Stimulated activated CD4-positive, alpha-beta T cell treated with anti-CD3 and anti-CD28 coated beads, Interleukin-2, amount 100 ng/mL, for 48 hours (primary cell): ENCODE data around the gene ATP6V0A1.
A peak's percentile ranks its signal among the peaks of the same experiment; 100 is the strongest.
"Not testable (repeated sequence)": the region's sequence is repeated elsewhere in the genome, so short reads cannot be mapped to it uniquely, and the experiment has no call there.

Experiments
- DNase-seq, 2 donors: peaks; one replicate each; pipeline ENCODE4 v3.0.0-alpha.2; 2020

The ATP6V0A1 gene

DNA sequence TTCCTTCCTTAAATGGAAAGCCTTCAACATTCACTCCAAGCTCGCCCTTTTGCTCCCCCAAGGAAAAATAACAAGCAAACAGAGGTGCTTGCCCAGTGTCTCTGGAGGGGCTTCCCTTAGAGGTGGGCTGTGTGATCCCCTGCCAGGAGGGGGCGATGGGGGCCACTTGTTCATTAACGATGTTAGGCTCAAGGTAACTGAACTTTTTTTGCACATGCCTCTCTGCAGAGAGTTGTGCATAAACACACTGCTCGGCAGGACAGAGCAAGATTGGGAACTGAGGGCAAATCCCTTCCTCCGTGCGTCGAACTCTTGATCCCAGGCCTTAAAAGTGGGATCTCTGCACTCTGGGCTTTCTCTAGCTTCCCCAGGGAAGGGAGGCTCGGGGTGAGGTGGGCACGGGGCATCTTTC, 61.9 kb downstream of the ATP6V0A1 start:
- DNase-seq = no peak

DNA sequence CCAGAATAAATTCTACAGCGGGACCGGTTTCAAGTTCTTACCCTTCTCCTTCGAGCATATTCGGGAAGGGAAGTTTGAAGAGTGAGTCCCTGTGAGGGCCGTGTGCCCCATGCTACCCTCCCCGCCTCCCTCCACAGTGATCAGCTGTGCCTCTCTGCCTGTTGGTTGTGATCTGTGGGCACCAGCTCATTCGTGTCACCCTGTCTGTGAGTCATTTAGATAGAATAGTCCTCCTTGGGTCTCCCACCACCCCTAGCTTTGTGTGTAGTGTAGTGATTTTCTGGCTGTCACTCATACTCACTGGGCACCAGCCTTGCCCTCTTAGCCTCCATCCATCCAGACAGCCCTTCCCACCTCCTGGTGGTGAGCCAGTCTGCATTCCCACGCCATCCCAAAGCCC, 62.4 kb downstream of the ATP6V0A1 start:
- no peak for DNase-seq

DNA sequence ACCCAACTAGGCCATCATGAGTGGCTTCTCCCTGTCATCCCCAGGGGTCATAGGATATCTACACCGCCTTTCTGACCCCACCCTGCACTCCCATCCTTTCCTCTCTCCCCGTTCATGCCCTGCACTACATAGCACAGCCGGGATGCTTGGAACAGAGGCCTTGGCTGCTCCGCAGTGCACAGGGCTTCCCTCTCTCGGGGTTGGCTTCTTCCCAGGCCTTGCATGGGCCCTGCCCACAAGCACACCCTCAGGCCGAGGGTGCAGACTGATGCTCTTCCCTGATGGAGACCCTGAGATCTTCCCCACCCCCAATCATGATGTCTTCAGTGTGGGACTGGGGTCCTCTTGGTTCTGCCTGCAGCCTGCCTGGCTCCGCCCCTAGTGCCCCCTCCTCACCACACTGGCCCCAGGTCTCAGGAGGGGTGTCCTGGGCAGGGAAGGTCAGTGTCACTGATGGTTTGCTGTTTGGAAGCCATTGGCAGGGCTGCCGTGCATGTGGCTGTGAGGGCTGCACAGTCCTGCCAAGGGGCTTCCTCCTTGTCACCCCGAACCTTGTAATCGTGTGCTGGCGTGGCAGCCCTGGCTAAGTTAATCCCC, 63.1 kb downstream of the ATP6V0A1 start:
- DNase-seq = no peak

DNA sequence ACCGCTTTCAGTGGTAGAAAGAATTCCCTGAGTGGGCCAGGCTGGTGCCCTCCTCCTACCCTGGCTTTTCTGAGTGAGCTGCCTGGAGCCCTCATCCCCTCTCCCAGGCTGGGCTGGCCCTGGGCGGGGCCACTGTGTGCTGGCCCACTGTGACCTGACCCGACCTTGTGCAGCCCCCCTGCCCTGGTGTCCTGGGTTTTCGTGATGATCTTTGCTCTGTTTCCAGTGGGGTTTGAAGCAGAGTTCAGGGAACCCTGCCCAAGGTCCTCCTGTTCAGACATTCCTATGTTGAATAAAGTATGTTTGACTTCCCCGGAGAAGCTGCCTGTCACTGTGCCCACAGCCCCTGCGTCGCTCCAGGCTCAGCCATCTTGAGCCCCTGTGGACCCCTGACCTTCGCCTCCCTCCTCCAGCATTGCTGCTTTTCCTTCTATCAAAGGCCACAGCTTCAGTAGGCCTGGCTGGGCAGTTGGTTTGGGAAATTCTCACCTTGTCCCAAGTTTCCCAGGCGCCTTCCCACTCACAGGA, 63.6 kb downstream of the ATP6V0A1 start:
- DNase-seq = no peak

DNA sequence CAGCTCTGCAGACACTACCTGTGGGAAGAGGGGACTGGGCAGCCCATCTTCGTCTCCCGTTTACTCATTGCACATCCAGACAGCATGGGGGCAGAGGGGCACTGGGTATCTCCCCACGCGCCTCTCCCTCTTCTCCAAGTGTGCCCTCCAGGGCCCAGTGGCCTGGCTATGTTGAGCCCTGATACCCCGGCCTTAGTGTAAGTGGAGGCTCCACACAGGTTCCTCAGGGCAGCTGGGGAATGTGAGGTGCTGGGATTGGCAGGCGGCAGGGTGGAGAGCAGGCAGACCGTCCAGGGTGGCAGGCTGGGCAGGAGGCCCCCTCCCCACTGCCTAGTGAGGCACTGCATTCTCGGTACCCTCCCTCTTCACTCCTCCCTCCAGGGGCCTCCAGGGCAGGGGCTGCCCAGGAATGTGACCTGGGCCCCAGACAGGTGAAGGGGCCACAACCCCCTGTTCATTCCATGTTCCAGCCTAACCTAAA, 64.2 kb downstream of the ATP6V0A1 start:
- no peak for DNase-seq

DNA sequence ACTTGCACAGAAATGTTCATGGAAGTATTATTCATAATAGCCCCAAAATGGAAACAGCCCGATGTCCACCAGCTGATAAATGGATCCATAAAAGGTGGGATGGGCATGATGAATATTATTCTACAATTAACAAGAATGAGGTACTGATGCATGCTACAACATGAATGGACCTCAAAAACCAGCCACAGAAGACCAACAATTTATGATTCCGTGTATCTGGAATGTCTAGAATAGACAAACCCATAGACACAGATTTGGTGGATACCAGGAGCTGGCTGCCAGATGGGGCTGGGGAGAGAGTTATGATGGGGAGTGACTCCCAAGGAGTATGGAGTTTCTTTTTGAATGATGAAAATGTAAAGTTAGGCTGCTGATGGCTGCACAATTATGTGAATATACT, 66.5 kb downstream of the ATP6V0A1 start:
- DNase-seq = no peak

DNA sequence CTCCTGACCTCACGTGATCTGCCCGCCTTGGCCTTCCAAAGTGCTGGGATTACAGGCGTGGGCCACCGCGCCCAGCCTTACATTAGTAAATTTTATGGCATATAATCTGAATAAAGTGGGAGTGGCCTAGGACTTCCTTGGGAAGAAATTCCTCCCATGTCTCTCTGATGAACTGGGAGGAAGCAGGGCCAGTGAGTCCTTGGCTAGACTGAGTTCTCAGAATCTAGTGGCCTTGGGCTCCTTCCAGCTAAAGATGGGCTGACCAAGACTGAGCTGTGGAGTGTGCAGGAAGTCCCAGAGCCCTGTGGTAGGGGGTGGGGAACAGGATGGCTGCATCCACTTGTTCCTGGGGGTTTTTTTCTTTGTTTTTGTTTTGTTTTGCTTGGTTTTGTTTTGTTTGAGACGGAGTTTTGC, 67.4 kb downstream of the ATP6V0A1 start:
- no peak for DNase-seq

DNA sequence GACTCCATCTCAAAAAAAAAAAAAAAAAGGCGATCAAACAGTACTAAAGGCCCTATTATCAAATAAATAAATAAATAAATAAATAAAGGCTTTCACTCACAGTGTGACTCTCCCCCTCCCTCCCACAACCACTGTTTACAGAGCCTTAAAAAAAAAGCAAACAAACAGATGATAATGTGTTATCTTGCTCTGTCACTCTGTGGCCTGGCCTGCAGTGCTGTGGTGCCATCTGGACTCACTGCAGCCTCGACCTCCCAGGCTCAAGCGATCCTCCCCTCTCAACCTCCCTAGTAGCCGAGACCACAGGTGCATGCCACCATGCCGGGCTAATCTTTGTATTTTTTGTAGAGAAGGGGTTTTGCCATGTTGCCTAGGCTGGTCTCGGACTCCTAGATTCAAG, 69.3 kb downstream of the ATP6V0A1 start:
- DNase-seq = no peak

DNA sequence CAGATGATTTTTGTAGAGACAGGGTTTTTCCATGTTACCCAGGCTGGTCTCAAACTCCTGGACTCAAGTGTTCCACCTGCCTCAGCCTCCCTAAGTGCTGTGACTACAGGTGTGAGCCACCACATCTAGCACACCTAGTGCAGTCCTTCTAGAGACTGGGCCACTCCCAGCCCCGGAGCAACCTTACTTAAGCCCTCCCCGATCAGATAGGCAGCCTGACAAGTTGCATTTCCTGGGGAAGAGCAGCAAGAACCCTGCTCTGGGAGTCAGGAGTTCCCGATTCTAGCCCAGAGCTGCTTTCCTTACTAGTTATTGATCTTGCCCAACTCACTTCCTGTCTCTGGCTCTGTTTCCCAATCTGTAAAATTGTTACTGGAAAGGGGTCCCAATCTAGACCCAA, 70.4 kb downstream of the ATP6V0A1 start:
- no peak for DNase-seq

DNA sequence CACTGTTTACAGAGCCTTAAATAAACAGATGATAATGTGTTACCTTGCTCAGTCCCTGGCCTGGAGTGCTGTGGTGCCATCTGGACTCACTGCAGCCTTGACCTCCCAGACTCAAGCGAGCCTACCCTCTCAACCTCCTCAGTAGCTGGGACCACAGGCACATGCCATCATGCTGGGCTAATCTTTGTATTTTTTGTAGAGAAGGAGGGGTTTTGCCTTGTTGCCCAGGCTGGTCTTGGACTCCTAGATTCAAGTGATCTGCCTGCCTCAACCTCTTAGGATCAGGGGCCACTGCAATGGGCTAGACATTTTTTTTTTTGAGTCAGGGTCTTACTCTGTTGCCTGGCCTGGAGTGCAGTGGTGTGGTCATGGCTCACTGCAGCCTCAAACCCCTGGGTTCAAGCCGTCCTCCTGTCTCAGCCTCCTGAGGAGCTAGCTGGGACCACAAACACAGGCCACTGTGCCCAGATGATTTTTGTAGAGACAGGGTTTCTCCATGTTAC, 72.3 kb downstream of the ATP6V0A1 start:
- no peak for DNase-seq

DNA sequence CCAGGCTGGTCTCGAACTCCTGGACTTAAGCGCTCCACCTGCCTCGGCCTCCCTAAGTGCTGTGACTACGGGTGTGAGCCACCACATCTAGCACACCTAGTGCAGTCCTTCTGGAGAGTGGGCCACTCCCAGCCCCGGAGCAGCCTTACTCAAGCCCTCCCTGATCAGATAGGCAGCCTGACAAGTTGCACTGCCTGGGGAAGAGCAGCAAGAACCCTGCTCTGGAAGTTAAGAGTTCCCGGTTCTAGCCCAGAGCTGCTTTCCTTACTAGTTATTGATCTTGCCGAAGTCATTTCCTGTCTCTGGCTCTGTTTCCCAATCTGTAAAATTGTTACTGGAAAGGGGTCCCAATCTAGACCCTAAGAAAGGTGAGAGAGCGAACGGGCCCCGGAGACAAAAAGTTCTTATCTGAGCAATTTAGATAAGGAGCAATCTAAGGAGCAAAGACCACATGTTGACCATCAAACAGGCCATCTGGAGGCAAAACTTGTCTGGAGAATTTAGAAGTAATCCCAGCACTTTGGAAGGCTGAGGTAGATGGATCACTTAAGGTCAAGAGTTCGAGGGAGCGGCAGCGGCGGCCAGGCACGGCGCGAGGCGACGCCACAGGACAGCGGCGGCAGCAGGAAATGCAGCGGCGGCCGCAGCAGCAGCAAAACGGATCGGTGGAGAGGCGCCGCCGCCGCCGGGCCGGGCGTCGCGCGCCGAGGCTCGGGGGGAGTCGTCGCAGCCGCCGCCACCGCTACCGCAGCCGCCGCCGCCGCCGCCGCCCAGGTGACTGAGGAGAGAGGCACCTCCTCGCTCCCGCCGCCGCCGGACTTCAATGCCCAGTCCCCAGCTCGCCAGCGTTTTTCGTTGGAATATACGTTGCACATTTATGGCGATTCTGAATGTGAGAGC, 73.0 kb downstream of the ATP6V0A1 start:
- DNase-seq = peak; percentile 27 to 44

DNA sequence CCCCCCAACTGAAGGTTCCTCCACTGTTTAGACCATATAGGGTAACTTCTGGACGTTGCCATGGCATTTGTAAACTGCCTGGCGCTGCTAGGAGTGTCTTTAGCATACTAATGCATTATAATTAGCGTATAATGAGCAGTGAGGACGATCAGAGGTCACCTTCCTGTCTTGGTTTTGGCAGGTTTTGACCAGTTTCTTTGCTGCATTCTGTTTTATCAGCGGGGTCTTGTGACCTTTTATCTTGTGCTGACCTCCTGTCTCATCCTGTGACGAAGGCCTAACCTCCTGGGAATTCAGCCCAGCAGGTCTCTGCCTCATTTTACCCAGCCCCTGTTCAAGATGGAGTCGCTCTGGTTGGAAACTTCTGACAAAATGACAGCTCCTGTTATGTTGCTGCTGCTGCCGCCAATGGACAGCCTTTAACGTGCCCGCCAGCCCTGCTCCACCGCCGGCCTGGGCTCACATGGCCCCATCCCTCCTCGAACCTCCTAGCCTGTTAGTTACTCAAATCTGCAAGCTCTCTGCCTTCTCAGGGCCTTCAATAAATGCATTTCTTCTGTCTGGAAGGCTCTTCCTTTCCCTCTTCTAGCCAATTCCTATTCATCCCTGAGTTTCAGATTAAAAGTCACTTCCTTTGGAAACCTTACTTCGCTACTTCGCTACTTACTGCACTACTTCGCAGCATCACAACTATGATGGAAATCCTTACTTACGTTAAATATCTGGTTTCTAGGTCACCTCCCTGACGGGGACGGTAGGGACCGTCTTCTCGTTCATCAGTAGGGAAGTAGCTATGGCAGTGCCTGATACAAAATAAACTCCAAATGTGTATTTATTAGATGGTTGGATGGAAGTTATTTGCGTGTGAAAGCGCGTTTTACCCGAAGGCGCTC, 76.7 kb downstream of the ATP6V0A1 start:
- DNase-seq = no peak

DNA sequence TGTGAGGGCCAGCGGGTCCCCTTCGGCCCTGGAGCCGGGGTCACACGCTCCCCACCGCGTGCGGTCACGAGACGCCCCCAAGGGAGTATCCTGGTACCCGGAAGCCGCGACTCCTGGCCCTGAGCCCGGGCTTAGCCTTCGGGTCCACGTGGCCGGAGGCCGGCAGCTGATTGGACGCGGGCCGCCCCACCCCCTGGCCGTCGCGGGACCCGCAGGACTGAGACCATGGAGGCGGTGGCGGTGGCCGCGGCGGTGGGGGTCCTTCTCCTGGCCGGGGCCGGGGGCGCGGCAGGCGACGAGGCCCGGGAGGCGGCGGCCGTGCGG, 77.3 kb downstream of the ATP6V0A1 start, which contains the start of gene NAGLU:
Gene NAGLU, plus strand, starts transcription at position 194 of the 324 bp plus-strand sequence. Its CDS starts 32 bp downstream, at position 226.
- DNase-seq = peak; percentile 82

DNA sequence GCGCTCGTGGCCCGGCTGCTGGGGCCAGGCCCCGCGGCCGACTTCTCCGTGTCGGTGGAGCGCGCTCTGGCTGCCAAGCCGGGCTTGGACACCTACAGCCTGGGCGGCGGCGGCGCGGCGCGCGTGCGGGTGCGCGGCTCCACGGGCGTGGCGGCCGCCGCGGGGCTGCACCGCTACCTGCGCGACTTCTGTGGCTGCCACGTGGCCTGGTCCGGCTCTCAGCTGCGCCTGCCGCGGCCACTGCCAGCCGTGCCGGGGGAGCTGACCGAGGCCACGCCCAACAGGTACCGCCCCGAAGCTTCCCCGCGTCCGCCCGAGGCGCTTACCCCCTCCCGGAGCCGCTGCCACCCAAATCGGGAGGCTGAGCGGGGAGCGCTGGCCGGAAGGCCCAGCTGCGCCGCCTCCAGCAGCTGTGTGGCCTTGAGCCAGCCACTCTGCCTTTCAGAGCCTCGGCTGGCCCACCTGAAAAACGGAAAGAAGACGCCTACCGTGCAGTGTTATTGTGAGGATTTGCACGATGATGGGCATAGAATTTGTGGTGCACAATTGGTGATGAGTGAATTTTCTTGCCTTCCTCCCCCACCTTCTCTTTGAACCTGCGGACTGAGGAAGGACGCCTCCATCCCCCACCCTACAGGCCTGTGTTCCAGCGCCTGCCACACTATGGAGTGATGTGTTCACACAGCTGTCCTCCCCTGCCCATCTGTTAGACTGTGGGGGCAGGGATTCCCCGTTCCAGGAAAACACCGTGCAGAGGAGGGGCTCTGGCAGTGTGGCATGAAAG, 77.9 kb downstream of the ATP6V0A1 start:
- DNase-seq = peak; percentile 67 to 70

DNA sequence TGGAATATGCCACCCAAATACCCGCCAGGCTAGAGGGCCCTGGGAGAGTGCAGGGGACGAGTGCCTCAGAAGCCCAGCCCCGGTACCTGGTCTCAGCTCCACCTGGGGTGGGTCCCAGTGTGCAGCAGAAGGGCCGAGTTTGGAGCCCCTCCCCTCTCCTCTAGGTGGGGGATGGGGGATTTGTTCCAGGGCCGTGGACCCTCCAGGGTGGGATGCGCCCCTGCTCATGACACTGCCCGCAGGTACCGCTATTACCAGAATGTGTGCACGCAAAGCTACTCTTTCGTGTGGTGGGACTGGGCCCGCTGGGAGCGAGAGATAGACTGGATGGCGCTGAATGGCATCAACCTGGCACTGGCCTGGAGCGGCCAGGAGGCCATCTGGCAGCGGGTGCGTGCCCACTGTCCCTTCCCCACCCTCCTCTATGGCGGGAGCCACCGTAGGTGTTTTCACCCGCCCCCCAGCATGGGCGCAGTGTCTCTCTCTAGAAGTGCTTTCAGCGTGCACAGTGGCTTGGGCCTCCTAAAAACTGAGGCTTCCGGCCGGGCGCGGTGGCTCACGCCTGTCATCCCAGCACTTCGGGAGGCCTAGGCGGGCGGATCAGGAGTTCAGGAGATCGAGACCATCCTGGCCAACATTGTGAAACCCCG, 78.6 kb downstream of the ATP6V0A1 start:
- DNase-seq = no peak

DNA sequence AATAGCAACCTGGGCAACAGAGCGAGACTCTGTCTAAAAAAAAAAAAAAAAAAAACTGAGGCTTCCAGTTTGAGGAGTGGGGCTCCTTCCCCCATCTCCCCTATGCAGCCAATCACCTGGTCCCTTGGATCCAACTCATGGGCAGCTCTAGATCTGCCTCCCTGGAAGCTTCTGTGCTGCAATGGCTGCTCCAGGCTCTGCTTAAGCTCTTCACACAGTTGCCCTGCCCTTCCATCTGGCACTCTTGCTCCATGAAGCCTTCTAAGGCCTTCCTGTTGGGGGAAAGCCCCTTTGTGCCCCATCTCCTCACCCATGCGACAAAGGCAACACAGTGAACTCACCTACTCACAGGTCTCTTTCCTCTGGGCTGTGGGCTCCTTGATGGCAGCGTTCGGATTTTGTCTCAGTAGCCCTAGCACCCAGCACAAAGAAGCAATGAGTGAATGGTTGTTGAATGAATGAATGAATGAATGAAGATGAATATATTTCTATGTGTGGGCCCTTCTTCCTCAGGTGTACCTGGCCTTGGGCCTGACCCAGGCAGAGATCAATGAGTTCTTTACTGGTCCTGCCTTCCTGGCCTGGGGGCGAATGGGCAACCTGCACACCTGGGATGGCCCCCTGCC, 79.3 kb downstream of the ATP6V0A1 start:
- no peak for DNase-seq

DNA sequence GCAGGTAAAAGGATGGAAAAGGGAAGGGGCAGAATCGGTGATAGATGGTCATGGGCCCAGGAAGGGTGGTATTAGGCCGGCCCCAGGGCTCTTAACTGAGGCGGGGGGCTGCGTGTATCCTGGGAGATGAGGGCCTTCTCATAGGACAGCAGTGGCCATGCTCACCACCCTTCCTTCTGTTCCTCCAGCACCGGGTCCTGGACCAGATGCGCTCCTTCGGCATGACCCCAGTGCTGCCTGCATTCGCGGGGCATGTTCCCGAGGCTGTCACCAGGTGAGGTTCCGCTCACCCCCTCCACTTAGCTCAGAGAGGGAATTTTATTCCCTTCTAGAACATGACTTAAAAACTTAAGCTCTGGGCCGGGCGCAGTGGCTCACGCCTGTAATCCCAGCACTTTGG, 79.8 kb downstream of the ATP6V0A1 start:
- no peak for DNase-seq

DNA sequence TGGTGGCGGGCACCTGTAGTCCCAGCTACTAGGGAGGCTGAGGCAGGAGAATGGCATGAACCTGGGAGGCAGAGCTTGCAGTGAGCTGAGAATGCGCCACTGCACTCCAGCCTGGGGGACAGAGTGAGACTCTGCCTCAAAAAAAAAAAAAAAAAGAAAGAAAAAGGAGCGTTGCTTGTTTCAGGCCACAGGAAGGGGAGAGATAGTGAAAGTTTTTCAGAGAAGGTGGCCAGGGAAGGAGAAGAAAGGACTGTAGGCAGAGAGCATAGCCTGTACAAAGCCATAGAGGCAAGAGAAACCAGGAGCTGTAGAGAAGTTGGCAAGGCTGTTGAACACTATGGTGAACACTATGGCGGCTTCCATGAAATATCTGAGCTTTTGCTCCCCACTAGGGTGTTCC, 81.9 kb downstream of the ATP6V0A1 start:
- DNase-seq = not testable (repeated sequence)

DNA sequence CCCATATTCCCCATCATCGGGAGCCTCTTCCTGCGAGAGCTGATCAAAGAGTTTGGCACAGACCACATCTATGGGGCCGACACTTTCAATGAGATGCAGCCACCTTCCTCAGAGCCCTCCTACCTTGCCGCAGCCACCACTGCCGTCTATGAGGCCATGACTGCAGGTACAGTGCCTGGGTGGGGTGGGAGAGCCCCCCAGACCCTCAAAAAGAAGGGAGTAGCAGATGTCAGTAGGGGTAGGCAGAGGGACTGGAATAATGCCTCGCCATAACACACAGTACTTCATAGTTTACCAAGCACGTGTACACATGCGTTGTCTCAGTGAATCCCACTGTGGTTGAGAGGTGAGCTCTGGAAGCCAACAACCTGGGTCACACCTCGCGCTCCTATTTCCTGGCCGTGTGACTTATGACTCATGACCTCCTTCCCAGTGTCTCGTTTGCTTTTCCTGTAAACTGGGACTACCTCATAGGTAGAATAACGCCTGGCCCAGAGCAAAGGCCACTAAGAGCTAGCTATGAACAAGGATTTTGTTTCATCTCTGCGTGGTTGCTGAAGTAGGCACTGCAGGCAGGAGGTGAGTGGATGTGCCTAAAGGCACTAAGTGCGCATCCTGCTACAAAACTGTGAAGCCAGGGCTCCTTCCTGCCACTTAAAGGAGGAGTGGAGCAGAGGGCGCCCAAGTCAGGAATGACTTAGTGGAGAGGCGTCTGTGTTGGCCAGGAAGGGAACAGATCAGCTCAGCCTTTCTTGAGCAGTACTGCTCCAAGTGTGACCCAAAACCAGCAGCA, 82.6 kb downstream of the ATP6V0A1 start:
- no peak for DNase-seq
